IPS-NIHi7 (cell line): ENCODE results near the gene TTC22.

ENCODE experiments used
- DNase-seq: peaks from one replicate; pipeline ENCODE4 v3.0.0; 2012; ENCODE audit warnings: mixed read lengths; ENCODE audit errors: extremely low spot score

TTC22 gene

DNA sequence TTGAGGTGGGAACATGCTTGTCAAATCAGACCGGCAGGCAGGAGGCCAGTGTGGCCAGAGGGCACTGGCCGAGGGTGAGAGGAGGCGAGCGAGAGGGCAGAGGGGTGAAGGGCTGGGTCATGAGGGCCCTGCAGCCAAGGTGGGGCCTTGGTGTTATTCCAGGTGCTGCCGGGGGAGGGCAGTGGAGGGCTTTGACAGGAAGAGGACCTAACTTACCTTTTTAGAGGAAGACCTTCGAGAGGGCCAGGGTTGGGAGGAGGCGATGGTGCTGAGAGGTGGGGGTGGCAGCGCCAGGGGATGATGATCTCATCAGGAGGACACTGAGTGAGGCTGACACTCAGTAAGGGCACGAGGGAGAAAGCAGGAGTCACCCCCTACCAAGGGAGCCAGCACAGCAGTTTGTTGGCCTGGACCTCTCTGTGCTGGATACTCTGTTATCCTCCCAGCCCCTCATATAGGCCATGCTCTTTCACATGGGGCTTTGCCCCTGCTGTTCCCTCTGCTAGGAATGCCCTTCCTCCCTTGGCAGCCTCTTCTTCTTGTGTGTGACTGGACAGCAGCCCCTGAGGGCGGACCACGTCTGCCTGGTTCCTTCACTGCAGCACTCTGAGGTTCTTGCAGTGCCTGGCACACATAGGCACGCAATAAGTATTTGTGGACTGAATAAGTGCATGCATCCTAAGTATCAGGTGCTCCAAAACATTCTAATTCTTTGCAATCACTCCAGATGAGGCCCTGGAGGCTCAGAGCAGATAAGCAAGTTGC is 7.5 kb upstream of the TTC22 start:
- DNase-seq = no peak

GRCh38 chr1:54807756-54808155 is 6.6 kb upstream of the TTC22 start:
- no peak for DNase-seq

DNA sequence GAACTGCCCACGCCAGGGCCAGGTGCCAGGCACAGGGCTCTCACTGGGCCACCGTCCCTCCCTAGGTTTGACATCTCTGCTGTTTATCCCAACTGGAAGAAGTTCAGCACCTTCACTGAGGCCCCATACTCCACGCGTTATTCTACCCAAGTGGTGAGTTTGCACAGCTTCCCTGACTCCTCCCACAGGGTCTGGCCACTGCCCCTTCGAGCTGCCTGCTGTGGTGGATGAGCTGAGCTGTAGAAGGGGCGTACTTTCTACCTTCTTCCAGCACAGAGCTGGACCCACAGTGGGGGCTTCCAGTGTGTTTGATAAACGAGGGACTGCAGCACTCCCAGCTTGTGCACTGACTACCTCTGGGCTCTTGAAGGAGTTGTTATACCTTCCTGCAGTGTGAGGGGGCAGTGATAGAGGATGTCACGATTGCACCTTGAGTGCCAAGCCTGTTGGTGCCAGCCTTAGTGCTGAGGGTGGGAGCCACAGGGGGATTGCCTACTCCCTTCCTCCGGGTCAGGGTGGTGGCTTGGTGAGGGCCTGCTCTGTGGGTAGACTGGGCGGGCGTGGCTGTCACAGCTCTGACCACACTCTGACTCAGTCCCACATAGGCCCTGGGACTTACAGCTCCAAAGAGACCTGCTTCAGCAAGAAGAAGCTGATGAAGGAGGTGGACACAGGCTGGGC is 5.9 kb upstream of the TTC22 start:
- DNase-seq = no peak

DNA sequence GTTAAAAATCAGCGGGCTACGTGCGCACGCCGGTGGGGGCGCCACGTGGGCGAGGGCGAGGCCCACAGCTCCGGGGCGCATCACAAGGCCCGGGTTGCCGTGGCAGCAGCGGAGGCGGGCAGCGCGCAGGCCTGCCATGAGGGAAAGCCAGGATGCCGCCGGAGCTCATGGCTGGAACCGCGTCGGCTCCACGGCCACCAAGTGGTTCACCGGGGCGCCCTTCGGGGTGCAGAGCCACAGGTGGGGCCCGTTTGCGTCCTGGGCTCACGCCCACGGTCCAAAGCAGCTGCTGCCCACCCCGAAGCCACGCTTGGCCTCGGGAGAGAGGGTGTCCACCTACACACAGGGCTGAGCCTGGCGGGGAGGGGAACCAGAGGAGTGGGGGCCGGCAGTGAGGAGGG is 4.9 kb upstream of the TTC22 start:
- DNase-seq = no peak

- no peak for DNase-seq
These were observed 4.3 kb upstream of the TTC22 start for GRCh38 chr1:54805466-54805865.

DNA sequence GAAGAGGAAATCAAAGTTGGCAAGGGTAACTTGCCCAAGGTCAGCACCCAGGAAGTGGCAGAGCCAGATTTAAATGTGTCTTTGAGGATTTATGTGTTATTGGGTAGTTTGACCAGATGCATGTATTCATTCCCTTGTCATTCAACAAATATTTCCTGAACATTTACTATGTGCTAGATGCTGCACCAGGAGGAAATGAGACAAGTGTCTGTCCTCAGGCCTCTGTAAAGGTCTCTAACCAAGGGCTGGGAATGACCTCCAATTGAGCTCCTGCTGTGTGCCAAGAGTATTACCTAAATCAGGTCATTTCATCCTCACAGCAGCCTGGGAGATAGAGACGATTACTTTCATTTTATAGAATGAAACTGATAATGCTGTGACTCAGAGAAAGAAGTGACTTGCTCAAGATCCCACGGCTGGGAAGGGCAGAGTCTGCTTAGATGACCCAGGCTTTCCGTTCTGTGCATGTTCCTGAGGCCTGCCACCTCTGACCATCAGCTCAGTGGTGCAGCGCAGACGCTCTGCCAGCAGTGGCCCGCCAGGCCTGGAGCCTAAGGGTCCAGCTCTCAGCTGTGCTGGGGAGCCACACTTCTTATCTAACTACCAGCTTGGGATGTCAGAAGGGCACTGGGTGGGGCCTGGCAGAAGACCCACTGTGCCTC is 3.5 kb upstream of the TTC22 start:
- DNase-seq = no peak

GRCh38 chr1:54803761-54804470 is 2.8 kb upstream of the TTC22 start:
- DNase-seq = no peak

GRCh38 chr1:54800041-54800898 is 853 bp downstream of the TTC22 start:
- DNase-seq = no peak

GRCh38 chr1:54798769-54799641 is 2.1 kb downstream of the TTC22 start:
- no peak for DNase-seq

GRCh38 chr1:54798206-54798605 is 2.9 kb downstream of the TTC22 start:
- DNase-seq = no peak

GRCh38 chr1:54796902-54797301 is 4.2 kb downstream of the TTC22 start:
- no peak for DNase-seq

DNA sequence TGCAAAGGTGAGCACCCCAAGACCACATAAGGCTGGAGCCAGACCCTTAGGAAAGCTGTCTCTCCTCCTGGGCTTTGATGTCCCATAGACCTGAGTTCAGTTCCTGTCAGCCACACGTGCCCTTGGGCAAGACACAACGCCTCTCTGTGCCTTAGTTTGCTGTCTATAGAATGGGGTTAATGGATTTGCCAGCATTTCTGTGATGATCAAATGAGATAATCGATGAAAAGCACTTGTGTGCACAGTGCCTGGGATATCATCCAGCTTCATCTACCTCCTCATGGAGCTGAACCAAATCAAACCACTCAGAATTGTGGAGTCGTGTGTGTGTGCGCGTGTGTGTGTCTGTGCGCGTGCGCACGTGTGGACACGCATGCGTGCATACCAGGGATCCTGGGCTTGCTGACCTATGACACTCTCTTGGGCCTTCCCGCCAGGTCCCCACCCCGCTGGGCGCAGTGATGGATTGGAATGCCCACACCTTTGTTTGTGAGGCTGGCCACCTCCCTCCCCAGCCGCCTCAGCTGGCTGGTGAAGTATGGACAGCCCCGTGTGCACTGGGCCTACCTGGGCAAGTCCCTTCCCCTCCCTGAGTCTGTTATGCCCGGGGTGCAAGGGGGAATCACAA is 5.2 kb downstream of the TTC22 start:
- DNase-seq = no peak

- DNase-seq = no peak
These were observed 5.8 kb downstream of the TTC22 start for GRCh38 chr1:54795356-54795665.

DNA sequence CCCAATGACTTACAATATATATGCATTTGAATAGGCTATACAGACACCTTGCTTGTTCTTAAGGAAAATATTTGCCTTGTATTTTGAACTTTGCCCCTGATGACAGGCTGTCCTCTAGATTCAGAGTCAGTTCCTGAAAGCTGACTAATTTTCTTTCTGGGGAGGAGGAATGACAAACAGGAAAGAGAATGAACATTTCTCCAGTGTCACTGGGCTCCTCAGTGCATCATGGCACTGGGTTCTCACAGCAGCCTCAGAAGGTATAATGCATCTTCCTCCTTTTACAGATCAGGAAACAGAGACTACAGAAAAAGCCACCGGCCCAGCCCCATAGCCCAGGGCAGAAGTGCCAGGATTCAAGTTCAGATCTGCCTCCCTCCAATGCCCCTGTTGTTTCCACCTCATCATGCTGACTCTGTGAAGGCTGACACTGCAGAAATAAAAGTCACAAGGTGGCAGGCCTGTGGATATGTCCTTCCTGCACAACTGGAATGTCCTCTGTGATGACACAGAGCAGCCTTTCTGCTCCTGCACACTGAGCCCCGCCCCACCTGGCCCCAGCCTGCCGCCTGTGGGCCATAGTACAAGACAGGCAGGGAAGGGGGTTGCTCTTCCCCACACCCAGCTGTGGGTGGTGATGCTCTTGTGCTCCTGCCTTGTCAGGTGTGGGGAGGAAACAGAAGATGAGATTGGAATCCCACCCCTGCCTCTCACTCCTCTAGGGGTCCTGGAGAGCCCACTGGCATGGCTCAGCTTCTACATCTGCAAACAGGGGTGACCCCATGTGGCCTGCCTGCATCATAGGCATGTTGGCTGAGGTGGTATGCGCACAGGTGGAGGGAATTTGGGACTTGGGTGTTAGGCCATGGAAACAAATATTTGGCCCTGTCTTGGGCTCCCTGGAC is 6.4 kb downstream of the TTC22 start:
- no peak for DNase-seq

GRCh38 chr1:54792686-54793282 is 8.3 kb downstream of the TTC22 start:
- DNase-seq = no peak

DNA sequence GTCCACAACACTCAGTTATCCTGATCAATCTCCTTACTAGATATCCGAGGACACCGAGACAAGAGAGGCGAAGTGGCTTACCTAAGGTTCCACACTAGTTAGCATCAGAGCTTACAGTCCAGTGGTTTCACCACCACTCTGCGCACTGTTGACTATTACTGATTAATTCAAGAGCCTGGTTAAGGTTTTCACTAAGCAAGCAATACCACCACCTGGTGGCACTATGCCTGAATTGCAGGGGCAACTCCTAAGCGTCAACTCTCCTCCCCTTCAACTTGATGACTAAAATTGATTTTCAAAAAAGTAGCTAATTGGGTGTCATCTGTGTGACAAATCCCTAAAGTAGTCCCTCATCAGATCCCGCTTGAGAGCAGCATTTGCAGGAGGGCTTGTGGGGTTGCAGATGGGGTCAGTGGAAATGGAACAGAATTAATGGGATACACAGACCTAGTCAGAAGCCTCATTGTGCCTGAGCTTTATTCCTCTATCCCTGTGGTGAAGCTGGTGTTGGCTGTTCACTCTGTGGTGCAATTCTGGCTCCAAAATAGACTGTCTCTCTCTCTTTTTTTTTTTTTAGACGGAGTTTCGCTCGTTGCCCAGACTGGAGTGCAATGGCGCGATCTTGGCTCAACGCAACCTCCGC is 9.1 kb downstream of the TTC22 start:
- peak; percentile 78 for DNase-seq

DNA sequence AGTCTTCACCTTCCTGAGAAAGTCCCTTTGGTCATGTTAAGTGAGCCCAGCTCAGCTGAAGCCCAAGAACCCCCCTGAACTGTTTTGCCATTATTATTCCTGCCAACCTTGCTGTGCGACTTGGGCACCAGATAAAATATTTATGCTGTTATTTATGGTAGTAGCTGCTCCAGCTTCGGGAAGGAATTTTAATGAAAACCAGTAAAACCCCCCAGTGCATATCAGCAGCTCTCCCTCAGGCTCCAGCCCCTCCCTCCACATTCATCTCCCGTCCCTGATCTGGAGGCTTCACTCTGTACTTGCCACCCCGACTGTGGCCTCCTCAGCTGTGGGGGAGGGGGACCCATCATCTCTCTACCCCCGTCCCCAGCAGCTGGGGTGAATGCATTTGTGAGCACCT is 12.7 kb downstream of the TTC22 start:
- no peak for DNase-seq

- no peak for DNase-seq
These were observed 13.5 kb downstream of the TTC22 start for GRCh38 chr1:54787604-54788003.
